GM12801 (cell line): ENCODE data around the gene JADE2.

Source experiments
- TF ChIP-seq, protein P1 (sequence below): IDR thresholded peaks from one replicate; pipeline ENCODE4 v1.5.1; 2011; ENCODE audit warnings: control low read depth; ENCODE audit not compliant: insufficient read length; ENCODE audit errors: extremely low read depth

The JADE2 gene

GRCh38 chr5:134563221-134563620, 37.8 kb downstream of the JADE2 start:
- TF ChIP-seq, protein P1, sequence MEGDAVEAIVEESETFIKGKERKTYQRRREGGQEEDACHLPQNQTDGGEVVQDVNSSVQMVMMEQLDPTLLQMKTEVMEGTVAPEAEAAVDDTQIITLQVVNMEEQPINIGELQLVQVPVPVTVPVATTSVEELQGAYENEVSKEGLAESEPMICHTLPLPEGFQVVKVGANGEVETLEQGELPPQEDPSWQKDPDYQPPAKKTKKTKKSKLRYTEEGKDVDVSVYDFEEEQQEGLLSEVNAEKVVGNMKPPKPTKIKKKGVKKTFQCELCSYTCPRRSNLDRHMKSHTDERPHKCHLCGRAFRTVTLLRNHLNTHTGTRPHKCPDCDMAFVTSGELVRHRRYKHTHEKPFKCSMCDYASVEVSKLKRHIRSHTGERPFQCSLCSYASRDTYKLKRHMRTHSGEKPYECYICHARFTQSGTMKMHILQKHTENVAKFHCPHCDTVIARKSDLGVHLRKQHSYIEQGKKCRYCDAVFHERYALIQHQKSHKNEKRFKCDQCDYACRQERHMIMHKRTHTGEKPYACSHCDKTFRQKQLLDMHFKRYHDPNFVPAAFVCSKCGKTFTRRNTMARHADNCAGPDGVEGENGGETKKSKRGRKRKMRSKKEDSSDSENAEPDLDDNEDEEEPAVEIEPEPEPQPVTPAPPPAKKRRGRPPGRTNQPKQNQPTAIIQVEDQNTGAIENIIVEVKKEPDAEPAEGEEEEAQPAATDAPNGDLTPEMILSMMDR, result no peak

- TF ChIP-seq, protein P1, result no peak
Observed at GRCh38 chr5:134563962-134564361, 38.5 kb downstream of the JADE2 start.

DNA sequence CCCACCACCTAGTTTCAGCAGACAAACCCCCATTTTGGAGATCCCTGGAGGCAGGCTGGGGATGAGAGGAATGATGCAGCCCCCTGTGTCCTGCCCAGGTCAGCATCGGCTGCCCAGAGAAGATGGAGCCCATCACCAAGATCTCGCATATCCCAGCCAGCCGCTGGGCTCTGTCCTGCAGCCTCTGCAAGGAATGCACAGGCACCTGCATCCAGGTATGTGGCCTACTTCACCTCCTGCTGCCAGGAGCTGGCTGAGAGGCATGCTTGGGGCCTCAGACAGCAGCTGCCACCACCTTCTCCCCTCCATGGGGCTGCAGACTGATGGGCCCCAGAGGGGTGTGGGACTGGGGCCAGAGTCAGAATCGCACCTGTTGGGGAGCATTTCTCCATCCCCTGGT, 38.9 kb downstream of the JADE2 start:
- TF ChIP-seq, protein P1, result no peak

GRCh38 chr5:134565791-134566740, 40.6 kb downstream of the JADE2 start:
- TF ChIP-seq, protein P1, result no peak

- TF ChIP-seq, protein P1, result no peak
Observed at GRCh38 chr5:134566741-134567221, 41.3 kb downstream of the JADE2 start.

- TF ChIP-seq, protein P1, result no peak
Observed at GRCh38 chr5:134567641-134568336, 42.3 kb downstream of the JADE2 start.

- TF ChIP-seq, protein P1, result no peak
Observed at GRCh38 chr5:134568337-134568700, 42.8 kb downstream of the JADE2 start.
